ENCODE measurements around the gene ADSL.
"Not testable (repeated sequence)": the region's sequence is repeated elsewhere in the genome, so short reads cannot be mapped to it uniquely, and the experiment has no call there.

Gene ADSL

DNA sequence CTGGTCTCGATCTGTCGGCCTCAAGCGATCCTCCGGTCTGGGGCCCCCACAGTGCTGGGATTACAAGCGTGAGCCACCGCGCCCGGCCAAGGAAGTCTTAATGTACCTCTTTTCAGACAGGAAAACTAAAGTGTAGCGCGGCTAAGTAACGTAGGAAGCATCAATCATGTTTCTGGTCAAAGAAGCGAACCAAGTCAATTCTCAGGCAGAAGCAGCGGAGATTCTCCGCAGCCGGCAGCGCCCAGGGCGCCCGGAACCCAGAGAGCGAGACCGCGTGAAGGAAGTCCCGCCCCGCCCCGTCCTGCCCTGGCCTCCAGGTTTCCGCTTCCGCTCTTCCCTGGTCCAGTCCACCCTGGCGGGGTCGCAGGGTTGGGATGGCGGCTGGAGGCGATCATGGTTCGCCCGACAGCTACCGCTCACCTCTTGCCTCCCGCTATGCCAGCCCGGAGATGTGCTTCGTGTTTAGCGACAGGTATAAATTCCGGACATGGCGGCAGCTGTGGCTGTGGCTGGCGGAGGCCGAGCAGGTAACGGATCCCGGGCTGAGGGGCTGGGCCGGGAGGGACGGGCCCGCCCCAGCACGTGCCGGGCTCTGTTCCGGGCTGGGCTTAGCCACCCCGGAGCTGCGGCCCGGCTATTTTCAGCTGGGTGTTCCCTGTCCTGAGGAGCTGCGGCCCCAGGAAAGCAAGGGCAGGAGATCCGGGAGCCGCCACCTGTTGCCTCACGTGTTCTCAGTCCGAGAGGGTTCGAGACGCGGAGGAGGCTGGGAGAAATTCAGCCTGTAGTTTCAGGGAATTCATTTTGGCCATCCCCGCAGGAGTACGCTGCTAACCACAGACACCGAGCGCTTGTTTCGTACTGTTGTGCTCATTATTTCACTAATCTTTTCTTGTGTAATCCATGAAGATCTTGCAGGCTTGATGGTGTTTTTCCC is at the start of gene ADSL:
Gene ADSL (plus strand): TSS at position 316 of the 934 bp plus-strand sequence. CDS start 59 bp downstream, at position 375.
- DNase-seq (ENCODE audit: low spot score): peak; percentile 90

DNA sequence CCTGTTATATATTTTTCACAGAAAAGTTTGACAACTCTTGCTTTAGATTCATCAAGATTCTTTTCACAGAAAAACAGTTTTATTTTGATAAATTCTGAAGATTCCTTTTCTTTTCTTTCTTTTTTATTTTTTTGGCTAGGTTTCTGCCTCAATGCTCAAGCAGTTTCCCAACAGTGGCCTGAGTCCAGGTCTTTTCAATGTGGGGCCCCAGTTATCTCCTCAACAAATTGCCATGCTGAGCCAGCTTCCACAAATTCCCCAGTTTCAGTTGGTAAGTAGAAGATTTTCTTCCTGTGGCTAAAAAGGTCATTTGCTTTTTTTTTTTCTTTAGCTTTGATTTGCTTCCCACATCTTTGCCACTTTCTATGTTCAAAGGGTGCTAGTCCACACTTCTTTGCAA is 46.0 kb upstream of the ADSL start:
- no peak for DNase-seq (ENCODE audit: low spot score)

DNA sequence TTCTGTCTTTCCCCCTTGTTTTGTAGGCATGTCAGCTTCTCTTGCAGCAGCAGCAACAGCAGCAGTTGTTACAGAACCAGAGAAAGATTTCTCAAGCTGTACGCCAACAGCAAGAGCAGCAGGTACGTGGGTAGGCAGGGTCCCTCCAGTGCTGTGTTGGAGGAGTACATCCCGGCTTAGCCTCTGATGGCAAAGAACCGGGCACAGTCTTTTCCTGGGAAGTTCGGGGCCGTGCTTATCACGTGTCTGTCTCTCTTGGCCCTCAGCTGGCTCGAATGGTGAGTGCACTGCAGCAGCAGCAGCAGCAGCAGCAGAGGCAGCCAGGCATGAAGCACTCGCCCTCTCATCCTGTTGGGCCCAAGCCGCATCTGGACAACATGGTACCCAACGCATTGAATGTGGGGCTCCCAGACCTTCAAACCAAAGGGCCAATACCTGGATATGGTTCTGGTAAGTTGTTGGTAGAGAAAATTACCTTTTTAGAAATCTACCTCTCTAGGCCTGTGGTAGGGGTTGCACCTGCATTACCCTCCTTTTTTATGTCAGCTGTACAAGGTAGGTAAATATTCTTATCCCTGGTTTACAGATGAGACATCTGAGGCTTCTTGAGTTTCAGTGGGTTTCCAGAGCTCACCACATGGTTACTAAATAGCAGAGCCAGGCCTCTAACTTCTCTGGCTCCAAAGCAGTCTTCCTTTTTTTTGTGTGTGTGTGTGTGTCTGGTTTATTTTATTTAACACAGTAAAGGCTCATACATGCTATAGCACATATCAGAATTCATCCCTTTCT is 45.2 kb upstream of the ADSL start:
- no peak for DNase-seq (ENCODE audit: low spot score)

DNA sequence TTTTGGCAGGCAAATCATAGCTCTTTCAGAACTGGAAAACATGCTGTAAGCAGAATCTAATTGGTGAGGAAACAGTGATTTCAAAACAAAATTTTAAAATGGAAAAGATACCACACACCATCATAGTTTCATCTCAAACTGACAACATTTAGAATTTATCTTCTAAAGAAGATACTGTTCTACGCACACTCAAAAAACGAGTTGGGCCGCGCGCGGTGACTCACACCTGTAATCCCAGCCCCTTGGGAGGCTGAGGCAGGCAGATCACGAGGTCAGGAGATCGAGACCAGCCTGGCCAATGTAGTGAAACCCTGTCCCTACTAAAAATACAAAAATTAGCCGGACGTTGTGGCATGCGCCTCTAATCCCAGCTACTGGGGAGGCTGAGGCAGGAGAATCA is 44.2 kb upstream of the ADSL start:
- DNase-seq (ENCODE audit: low spot score): no peak

DNA sequence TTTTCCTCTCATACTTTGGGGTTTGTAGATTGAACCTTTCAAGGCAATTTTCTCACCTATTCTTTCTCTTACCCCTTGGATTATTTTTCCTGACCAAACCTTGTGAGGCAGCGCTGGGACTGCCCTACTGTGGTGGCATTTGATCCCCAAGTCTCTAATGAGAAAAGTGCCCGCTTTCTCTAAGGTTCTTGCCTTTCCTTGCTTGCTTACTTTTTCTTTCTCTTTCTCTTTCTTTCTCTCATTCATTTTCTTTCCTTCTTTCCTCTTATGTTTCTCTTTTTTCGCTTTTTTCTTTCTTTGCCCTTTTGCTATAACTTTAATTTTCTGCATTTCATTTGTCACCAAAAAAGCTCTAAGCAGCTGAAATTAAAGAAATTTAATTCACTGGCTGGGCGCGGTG is 40.7 kb upstream of the ADSL start:
- no peak for DNase-seq (ENCODE audit: low spot score)

DNA sequence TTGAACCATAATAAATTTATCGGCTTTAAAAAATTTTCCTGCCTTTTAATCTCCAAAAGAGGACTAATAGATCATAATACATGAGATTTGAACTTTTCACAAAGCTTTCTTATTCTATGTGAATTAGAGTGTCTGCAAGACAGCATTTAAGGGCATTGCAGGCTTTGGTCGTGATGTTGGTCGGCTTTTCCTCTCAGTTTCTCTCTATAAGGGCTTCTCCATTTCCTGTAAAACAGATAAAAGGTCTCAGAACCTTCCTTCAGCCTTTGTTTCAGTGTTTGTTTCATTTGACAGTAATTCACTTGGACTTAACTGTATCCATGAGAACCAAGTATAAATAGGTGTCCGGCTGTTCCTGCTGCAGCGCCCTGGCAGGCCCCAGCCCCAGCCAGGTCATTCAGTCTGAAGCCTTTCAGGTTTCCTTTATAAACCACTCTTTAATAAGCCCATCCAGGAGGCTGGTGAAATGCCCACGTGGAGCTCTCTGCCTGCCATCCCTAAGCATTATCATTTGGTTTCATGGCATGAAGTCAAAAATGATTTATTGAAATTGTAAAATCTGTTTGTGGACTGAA is 37.2 kb upstream of the ADSL start:
- DNase-seq (ENCODE audit: low spot score): no peak

DNA sequence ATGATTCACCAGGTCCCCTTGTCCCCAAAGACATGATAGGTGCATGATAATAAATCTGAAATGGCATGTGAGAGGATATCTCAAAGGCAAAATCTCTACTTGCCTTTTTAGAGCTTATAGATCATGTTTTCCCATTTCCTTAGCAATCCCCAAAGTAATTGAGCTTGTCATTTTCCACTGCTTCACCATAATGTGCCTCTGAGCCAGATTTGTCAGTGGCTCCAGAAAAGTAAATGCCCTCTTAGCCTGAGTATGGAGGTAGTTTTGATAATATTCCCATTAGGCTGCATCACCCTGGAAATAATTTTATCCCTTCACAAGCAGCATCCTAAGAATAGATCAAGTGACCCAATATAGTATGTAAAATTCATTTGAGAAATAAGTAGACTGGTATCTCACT is 36.7 kb upstream of the ADSL start:
- DNase-seq (ENCODE audit: low spot score): no peak

DNA sequence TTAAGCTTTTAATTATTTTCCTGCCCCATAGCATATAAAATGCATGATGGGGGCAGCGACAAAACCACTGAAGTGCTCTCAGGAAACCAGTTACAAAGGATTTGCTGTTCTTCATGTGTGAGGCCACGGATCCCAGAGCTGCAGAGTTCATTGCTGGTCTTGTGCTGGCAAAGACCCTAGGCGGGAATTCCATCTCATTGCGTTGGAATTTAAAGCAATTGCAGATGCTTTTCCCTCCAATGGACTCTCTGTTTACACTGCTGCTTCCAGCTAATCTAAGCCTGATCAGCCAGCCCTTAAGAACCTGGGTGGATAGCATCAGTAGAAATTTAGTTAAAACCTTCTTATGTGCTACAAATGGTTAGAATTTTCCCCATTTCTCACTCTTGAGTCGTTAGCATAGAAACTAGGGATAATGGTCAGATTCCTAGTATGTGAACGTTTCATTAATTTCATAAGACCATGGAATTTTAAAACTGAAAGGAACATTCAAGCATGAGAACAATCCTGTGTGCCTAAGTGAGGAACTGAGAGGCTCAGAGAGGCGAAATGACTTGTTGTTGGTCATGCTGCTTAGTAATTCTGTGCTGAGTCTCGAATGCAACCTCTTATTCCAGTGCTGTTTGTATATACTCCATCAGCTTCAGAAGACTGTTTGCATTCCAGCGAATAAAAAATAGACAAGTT is 36.1 kb upstream of the ADSL start:
- DNase-seq (ENCODE audit: low spot score): no peak

DNA sequence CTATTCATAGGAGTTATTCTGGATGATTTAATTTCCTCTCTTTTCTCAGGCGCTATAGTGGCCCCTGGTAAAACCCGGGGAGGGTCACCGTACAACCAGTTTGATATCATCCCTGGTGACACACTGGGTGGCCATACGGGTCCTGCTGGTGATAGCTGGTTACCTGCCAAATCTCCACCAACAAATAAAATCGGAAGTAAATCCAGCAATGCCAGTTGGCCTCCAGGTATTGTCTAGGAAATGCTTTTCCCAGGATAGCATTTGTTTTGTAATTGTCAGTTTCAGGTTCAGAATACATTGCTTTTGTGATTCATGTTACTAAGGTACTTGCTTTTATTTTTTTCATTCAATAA is 35.6 kb upstream of the ADSL start:
- no peak for DNase-seq (ENCODE audit: low spot score)

DNA sequence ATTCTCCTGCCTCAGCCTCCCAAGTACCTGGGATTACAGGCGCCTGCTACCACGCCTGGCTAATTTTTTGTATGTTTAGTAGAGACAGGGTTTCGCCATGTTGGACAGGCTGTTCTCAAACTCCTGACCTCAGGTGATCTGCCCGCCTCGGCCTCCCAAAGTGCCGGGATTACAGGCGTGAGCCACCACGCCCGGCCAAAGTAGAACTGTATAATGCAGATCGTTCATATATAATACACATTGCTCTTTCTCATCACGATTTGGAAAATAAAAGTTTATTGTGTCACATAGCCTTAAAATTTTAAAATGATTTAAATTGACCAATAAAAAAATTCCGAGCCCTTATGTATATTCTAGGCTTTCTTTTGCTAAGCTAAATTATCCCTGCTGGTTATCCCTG is 34.7 kb upstream of the ADSL start:
- not testable (repeated sequence) for DNase-seq (ENCODE audit: low spot score)

DNA sequence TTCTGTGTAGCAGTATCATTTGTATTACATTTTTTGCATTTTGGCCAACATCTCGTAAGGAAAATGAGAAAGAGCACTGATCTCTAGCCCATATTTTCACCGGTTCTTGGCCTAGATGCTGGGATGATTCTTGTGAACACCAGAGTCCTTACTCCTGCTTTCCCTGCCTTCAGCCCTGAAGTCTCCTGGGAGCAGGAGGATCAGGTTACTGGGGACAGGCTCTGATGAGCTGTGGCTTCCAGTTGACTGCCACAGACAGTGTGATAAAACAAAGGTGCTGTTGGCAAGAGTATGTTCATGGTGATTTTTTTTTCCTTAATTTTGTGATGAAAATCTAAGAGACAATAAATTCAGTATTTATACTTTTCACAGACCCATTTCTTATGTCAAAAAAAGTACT is 34.2 kb upstream of the ADSL start:
- DNase-seq (ENCODE audit: low spot score): no peak

DNA sequence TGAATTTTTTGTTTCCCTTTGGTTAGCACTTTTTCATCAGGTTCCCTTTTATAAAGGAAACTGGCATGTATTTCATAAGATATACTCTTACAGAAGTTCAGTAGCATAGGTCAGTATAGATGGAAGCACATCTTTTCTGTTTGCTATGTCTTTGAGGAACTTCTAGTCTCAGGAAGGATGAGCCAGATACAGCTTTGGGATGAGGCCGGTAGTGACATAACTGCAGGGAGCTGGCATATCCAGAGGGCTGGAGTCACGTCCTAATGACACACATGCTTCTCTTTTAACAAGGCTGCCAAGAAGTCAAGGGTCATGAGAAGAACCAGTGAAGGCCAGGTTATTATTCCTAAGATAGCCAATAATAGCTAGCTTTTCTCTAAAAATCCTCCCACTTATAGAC is 33.3 kb upstream of the ADSL start:
- no peak for DNase-seq (ENCODE audit: low spot score)

DNA sequence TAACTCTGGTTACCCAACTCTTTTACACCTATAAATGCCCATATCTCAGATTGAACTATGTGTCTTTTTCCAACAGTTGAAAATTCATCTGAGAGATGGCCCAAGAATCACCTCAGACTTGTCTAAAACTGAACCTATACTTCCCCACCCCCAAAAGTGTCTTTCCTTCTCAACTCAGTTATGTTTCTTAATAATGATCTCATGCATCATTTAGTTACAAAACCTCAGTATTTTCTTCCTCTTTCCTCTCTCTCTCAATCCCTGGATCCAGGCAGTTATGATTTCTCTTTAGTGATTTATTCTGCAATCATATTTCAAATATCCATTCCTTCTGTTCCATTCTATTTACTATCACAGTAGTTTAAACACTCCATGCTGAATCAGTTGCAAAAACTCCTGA is 32.3 kb upstream of the ADSL start:
- DNase-seq (ENCODE audit: low spot score): no peak

DNA sequence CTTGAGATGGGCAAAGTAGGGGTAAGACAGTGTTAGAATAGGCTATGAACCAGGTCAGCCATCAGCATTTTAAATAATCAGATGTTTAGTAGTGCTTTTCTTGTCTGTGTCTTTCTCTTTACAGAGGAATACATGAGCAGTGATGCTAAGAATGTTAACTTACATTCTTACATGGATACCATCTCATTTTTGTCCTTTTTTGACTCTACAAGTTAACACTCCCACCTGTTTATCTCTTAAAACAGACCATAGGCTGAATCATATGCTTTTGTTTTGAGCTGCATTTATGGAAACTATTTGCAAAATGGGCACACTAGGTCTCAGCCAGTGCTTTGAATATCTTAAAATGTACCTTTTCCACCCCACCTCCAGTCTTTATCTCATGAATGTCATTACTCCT is 25.6 kb upstream of the ADSL start:
- no peak for DNase-seq (ENCODE audit: low spot score)

DNA sequence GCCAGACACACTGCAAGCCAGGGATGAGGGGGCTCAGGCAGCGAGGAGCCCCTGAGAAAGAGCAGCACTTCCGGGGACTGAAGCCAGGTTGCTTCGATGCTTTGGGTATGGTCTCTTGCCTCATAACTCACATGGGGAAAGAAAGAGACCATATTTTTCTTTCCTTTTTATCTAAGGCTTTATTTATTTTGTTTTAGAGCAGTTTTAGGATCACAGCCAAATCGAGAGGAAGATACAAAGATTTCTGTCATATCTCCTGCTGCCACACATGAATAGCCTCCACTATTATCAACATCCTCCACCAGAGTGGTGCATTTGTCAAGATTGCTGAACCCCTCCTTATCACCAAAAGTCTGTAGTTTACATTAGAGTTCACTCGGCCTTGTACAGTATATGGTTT is 24.3 kb upstream of the ADSL start:
- no peak for DNase-seq (ENCODE audit: low spot score)

DNA sequence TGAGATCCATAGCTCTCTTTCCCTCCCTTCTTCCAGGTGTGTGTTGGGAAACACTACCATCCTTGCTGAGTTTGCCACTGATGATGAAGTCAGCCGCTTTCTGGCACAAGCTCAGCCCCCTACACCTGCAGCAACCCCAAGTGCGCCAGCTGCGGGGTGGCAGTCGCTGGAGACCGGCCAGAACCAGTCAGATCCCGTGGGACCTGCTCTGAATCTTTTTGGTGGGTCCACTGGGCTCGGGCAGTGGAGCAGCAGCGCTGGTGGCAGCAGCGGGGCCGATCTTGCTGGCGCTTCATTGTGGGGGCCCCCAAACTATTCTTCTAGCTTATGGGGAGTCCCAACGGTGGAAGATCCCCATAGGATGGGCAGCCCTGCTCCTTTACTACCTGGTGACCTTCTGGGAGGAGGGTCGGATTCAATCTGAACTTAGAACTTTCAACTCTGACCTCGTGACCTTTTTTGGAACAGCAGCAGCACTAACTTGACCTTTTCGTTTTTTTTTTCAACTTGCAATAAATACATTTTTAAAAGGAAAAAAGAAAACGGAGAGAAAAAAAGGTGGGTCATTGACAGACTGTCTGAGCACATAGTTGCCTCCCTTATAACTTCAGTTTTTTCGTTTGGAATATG is 23.4 kb upstream of the ADSL start:
- DNase-seq (ENCODE audit: low spot score): no peak

DNA sequence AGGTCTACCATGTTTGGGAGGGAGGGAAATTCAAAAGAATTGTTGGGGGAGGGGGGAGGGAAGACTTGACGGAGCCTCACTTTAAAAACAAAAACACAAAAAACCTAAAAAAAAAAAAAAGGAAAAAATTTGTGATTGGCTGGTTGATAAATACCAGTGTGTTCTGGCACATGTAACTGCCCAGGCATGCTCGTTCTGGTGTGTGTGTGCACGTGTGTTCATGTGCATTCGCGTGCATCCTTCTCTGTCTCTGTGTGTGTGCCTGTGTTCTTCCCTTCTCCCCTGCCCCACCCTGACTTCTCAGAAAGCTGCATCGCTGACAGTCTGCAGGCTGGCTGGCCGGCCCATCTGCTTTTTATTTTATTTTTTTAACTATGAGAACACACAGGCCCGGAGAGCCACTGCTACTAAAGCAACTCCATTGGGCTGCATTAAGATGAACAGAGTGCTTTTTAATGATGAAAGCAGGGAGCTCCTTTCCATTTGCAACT is 22.6 kb upstream of the ADSL start:
- DNase-seq (ENCODE audit: low spot score): no peak

DNA sequence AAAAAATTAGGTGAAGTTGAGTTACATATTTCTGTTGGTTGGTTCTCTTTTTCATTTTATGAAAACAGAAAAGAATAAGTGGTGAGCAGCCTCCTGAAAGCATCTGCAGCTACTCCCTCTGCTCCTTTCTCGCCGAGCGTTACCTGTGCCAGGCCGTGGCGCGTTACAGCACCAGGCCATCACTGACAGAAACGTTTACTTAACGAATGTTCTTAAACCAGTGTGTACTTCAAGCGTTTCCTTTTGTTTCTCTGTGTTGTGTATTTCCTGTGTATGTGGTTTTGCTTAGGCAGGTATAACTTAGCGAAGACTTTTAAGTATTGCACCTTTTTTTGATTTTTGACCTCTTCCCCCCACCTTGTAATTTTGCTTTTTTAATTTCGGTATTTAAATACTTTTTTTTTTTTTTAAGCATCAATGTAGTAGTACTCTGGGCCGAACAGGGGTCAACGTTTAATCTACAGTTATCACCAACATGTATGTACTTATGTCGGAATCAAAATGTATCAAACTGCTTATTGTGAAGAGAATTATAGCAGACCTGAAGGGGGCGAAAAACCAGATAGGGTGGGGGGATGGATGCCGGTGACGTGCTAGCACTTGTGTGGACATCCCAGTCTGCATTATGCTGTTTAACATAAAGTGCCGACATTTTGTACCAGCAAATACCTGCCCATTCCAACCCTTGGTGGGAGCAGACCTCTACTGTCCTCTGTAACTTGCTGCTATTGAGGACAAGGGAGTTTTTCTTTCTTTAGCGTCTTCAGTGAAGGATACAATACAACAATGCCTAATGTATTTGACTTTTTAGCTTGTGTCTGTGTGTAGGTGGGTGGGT is 21.6 kb upstream of the ADSL start:
- no peak for DNase-seq (ENCODE audit: low spot score)

DNA sequence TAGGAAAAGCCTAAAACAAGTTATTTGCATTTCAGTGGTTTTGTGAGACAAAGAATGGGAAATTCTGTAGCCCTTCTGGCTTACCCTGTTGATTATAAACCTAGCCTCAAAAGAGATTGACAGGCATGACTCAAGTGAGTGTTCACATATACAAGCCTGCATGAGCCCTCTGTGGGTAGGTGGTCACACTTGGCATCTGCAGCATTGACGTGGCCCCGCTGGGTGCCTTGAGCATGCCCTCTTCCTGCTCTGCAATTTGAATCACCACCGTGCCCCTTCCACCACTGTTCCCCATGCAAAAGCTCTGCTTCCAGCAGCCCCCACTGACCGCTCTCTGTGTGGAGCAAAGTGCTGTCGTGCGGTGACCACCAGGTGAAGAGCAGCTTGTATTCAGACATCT is 21.0 kb upstream of the ADSL start:
- DNase-seq (ENCODE audit: low spot score): no peak

DNA sequence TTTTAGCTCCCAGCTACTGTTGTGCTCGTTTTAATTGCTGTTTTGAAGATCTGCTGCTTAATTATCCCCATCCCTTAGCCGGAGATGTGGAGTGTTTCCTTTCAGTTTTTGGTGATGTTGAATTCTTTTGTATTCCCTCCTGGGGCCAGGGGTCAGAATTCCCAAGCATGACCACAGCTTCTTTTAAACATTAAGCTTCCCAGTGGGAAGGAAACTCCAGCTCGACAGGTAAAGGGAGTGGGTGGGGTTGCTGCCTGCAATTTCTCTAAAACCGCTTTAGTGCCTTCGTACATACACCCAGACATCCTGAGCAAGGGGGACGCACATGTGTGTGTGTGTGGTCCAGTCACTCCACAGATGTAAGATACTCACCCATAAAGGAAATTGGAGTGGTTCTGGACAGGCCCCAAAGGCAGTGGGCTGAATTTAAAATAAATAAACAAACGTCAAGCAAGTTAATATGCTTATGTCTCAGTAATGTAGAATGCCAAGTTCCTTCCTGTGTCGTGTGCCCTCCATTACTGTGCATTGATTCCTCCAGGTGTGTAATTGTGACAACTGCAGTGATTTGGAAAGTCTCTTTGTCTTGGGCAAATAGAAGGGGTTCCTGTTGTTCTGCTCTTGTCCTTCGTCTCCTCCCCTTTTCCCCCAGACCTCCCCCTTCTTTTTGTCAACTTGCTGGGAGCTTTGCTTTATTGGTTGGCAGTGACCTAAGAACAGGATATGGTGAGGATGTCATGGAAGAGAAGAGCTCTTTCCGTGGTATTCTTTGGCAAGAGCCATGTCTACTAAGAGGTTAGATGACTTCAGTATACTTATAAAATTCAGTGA is 19.2 kb upstream of the ADSL start:
- no peak for DNase-seq (ENCODE audit: low spot score)

All from NAMALWA (cell line).